Loucy (cell line): ENCODE results near the gene TBC1D1.

Experiments
- EZH2phosphoT487 ChIP-seq: fragments of 200-600 bp; IDR thresholded peaks from 2 replicates; pipeline ENCODE4 v1.6.1; 2018; ENCODE audit warnings: antibody characterized with exemption, mild to moderate bottlenecking, moderate library complexity, borderline replicate concordance
- TF ChIP-seq, protein P1 (sequence below): fragments of 200-600 bp; sonication (generic); conservative IDR thresholded peaks from 2 replicates; pipeline ENCODE4 v1.5.1; 2014; ENCODE audit warnings: mild to moderate bottlenecking, antibody characterized with exemption, low read length

GRCh38 chr4:38040619-38041018 lies 149.7 kb downstream of the TBC1D1 start:
- TF ChIP-seq, protein P1, sequence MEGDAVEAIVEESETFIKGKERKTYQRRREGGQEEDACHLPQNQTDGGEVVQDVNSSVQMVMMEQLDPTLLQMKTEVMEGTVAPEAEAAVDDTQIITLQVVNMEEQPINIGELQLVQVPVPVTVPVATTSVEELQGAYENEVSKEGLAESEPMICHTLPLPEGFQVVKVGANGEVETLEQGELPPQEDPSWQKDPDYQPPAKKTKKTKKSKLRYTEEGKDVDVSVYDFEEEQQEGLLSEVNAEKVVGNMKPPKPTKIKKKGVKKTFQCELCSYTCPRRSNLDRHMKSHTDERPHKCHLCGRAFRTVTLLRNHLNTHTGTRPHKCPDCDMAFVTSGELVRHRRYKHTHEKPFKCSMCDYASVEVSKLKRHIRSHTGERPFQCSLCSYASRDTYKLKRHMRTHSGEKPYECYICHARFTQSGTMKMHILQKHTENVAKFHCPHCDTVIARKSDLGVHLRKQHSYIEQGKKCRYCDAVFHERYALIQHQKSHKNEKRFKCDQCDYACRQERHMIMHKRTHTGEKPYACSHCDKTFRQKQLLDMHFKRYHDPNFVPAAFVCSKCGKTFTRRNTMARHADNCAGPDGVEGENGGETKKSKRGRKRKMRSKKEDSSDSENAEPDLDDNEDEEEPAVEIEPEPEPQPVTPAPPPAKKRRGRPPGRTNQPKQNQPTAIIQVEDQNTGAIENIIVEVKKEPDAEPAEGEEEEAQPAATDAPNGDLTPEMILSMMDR = no peak
- TF ChIP-seq EZH2phosphoT487 = no peak
